Sigmoid colon (tissue), 7 donors: Measurements from ENCODE around the gene SFT2D3. TPM values are rescaled to one million over a fixed set of nuclear protein-coding genes. Genes with fewer than 3 reads are reported as not detected.

Experiments
- DNase-seq: peaks from one replicate; pipeline ENCODE4 v3.0.0-alpha.2; 2019
- H3K27ac ChIP-seq, 4 donors: fragments of 200-600 bp; sonication (generic); one replicate each; pipeline ENCODE4 v1.5.1; 2016 to 2019; ENCODE audit warnings: mild to moderate bottlenecking in 1 of 4
- H3K27me3 ChIP-seq, 3 donors: fragments of 200-600 bp; sonication (generic); one replicate each; pipeline ENCODE4 v1.5.1; 2019; ENCODE audit warnings: mild to moderate bottlenecking in 1 of 3
- H3K36me3 ChIP-seq, 4 donors: fragments of 200-600 bp; sonication (generic); one replicate each; pipeline ENCODE4 v1.5.1; 2016 to 2019
- H3K4me1 ChIP-seq, 4 donors: fragments of 200-600 bp; sonication (generic); one replicate each; pipeline ENCODE4 v1.5.1; 2017 to 2019
- H3K4me3 ChIP-seq, 4 donors: fragments of 200-600 bp; sonication (generic); one replicate each; pipeline ENCODE4 v1.5.1; 2017 to 2019; ENCODE audit warnings: mild to moderate bottlenecking in 2 of 4, moderate library complexity in 1 of 4
- H3K9me3 ChIP-seq, 4 donors: fragments of 200-600 bp in 3 of 4; sonication (generic) in 3 of 4; one replicate each; pipeline versions ENCODE4 v1.5.1 to v1.6.1; 2013 to 2019
- CTCF ChIP-seq, 4 experiments: fragments of 450-650 bp in 3 of 4; fragments of 200-600 bp in 1 of 4; IDR thresholded peaks; one replicate each; pipeline ENCODE4 v1.5.1; 2016 to 2019; ENCODE audit warnings: antibody characterized with exemption in 4 of 4, mild to moderate bottlenecking in 3 of 4, moderate library complexity in 2 of 4
- EP300 ChIP-seq, 4 donors: sonication (generic); formaldehyde crosslinking; IDR thresholded peaks; one replicate each; pipeline ENCODE4 v1.6.1; 2017; ENCODE audit warnings: antibody characterized with exemption in 4 of 4
- POLR2A ChIP-seq, 2 donors: fragments of 450-650 bp; IDR thresholded peaks; one replicate each; pipeline ENCODE4 v1.6.1; 2016; ENCODE audit warnings: antibody characterized with exemption in 2 of 2, mild to moderate bottlenecking in 2 of 2, moderate library complexity in 2 of 2
- POLR2AphosphoS5 ChIP-seq, 4 donors: sonication (generic); formaldehyde crosslinking; IDR thresholded peaks; one replicate each; pipeline ENCODE4 v1.6.1; 2017; ENCODE audit warnings: antibody characterized with exemption in 4 of 4
- WGBS, 2 donors: extraction: QIAGEN DNeasy Blood & Tissue Kit; methylation state at CpG; one replicate each; pipeline ENCODE4 v1.1.7; 2013; 5-methylcytosine and 5-hydroxymethylcytosine counted together
- intact Hi-C: fragments of 100-400 bp; cut with DNase I; formaldehyde crosslinking; loops from one replicate; pipeline ENCODE4 v1.15.1; 2023
- polyA plus RNA-seq, 3 donors: library from polyadenylated mRNA; stranded (reverse); fragments of 200-250 nt; gene quantifications; one replicate each; pipeline ENCODE4 v1.2.3, GENCODE V29; 2013
- total RNA-seq, 4 donors: library from RNA; depleted of rRNA; stranded (reverse); fragments of >200 nt; gene quantifications; one replicate each; pipeline ENCODE4 v1.1.0, GENCODE V29; 2016
- donor health status: healthy with polysubstance abuse.
- donor health status: Bipolar disorder and iron deficiency.
- donor health status: healthy.

The SFT2D3 gene
- total and polyA plus RNA-seq, 7 donors = 1.4 to 8.6 (median 6.5) TPM

DNA sequence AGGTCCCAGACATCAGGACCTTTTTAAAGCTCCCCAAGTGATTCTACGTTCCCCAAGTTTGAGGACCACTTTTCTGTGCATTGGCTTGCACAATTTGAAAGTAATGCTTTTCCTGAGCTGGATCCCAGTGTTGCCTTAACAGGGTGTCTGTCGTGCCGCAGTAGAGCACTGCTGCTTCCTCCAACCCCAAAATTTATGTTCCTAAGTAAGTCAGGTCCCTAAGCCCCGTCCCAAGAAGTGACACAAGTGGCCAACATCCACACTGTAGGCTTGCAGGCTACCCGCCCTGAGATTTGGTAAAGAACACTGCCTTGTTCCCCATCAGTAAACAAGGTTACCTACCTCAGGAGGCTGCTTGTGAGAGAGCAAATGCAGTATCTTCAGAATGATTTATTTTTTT lies 2.0 kb downstream of the SFT2D3 start:
- intact Hi-C loops = loop anchor here (2.0 kb wide), 1 partner anchor 112 kb away; no protein-coding TSS in a partner anchor
- peaks cover 4 to 32% (median 7%) of the 10 kb centered on the region in 4 donors for H3K36me3 ChIP-seq
- no peaks in the 10 kb centered on the region for H3K27me3 ChIP-seq
- no peak for TF ChIP-seq CTCF (IDR thresholded peaks at IDR 0.05)
- TF ChIP-seq POLR2AphosphoS5 (IDR thresholded peaks at IDR 0.05) = no peak
- TF ChIP-seq POLR2A (IDR thresholded peaks at IDR 0.05) = no peak
- TF ChIP-seq EP300 (IDR thresholded peaks at IDR 0.05) = no peak
- 93 to 95% methylated on average over 5 of the region's 5 CpGs for WGBS, 2 donors
- H3K4me3 ChIP-seq = no peak overlapping the region
- H3K9me3 ChIP-seq = no peaks in the 10 kb centered on the region
- H3K27ac ChIP-seq = no peak overlapping the region
- no peak for DNase-seq
- H3K4me1 ChIP-seq = peaks cover 0 to 47% (median 42%) of the 10 kb centered on the region in 4 donors

DNA sequence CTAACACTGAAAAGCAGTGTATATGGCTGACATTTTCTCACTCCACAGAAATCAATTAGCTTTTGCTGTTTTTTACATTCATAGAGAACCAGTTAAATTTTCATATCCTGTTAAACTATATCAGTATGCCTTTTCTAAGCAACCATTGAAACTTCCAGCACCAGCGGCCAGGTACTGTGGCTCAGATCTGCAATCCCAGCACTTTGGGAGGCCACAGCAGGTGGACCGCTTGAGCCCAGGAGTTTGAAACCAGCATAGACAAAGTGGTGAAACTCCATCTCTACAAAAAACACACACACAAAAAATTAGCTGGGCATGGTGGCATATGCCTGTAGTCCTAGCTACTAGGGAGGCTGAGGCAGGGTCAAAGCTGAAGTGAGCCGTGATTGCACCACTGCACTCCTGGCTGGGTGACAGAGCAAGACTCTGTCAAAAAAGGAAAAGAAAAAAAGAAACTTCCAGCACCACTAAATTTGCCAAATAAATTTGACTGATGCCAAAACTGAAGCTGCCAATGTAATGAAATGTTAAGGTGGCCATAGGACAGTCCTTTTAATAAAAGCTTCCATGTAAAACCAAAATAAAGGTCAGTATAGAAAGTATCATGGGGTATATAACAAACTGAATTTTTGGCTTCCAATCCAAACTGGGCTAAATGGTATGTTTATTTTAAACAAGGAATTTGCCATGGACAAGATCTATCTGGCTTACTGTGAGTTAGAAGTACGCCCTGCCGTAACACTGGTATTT lies 3.5 kb downstream of the SFT2D3 start:
- intact Hi-C loops = loop anchor here (5.0 kb wide), 1 partner anchor 107 kb away; the partner anchor contains the start of gene WDR33
- no peak overlapping the region for H3K27ac ChIP-seq
- WGBS, 2 donors = 88 to 89% methylated on average over 5 of the region's 5 CpGs

GRCh38 chr2:127705391-127706065 lies 4.2 kb downstream of the SFT2D3 start:
- intact Hi-C loops = loop anchor here (5.0 kb wide), 1 partner anchor 107 kb away; the partner anchor contains the start of gene WDR33
- Histone ChIP-seq H3K9me3 (no peaks in the 10 kb centered on the region), H3K36me3 (peaks cover 12 to 48% (median 18%) of the 10 kb centered on the region in 4 donors), H3K4me1 (peaks cover 0 to 53% (median 46%) of the 10 kb centered on the region in 4 donors), H3K27ac (no peak overlapping the region), H3K27me3 (no peaks in the 10 kb centered on the region), H3K4me3 (no peak overlapping the region)
- TF ChIP-seq POLR2AphosphoS5 (IDR thresholded peaks at IDR 0.05) (no peak), POLR2A (IDR thresholded peaks at IDR 0.05) (no peak), EP300 (IDR thresholded peaks at IDR 0.05) (no peak), CTCF (IDR thresholded peaks at IDR 0.05) (no peak)
- no peak for DNase-seq
- 84 to 86% methylated on average over 5 of the region's 5 CpGs for WGBS, 2 donors

More for the DNA sequence above, 3.5 kb downstream of the SFT2D3 start:
- H3K4me1 ChIP-seq = peaks cover 0 to 56% (median 48%) of the 10 kb centered on the region in 4 donors
- H3K4me3 ChIP-seq = no peak overlapping the region
- H3K27me3 ChIP-seq = no peaks in the 10 kb centered on the region
- H3K36me3 ChIP-seq = peaks cover 12 to 47% (median 18%) of the 10 kb centered on the region in 4 donors
- H3K9me3 ChIP-seq = no peaks in the 10 kb centered on the region
- DNase-seq = no peak
- TF ChIP-seq EP300 (IDR thresholded peaks at IDR 0.05) (no peak), POLR2AphosphoS5 (IDR thresholded peaks at IDR 0.05) (no peak), POLR2A (IDR thresholded peaks at IDR 0.05) (no peak), CTCF (IDR thresholded peaks at IDR 0.05) (no peak)

GRCh38 chr2:127706215-127706990 lies 5.1 kb downstream of the SFT2D3 start:
- intact Hi-C loops = loop anchor here (5.0 kb wide), 1 partner anchor 106 kb away; the partner anchor contains the start of gene WDR33
- TF ChIP-seq EP300 (IDR thresholded peaks at IDR 0.05) (no peak), CTCF (IDR thresholded peaks at IDR 0.05) (no peak), POLR2AphosphoS5 (IDR thresholded peaks at IDR 0.05) (no peak), POLR2A (IDR thresholded peaks at IDR 0.05) (no peak)
- 94 to 95% methylated on average over 14 of the region's 14 CpGs for WGBS, 2 donors
- no peak for DNase-seq
- H3K4me1 ChIP-seq = peaks cover 0 to 48% (median 45%) of the 10 kb centered on the region in 4 donors
- peaks cover 12 to 48% (median 18%) of the 10 kb centered on the region in 4 donors for H3K36me3 ChIP-seq
- H3K27me3 ChIP-seq = no peaks in the 10 kb centered on the region
- no peak overlapping the region for H3K4me3 ChIP-seq
- H3K9me3 ChIP-seq = no peaks in the 10 kb centered on the region
- no peak overlapping the region for H3K27ac ChIP-seq
